HTERT RPE-1 (cell line): ENCODE measurements around the gene FDX2.
"Not testable (repeated sequence)": the region's sequence is repeated elsewhere in the genome, so short reads cannot be mapped to it uniquely, and the experiment has no call there.

Experiments
- in situ Hi-C: fragments of 300-500 bp; cut with MboI; formaldehyde crosslinking; loops from 4 replicates; pipeline ENCODE4 v1.14.3; 2020; ENCODE audit warnings: low sequenced_read_pairs

Gene FDX2

DNA sequence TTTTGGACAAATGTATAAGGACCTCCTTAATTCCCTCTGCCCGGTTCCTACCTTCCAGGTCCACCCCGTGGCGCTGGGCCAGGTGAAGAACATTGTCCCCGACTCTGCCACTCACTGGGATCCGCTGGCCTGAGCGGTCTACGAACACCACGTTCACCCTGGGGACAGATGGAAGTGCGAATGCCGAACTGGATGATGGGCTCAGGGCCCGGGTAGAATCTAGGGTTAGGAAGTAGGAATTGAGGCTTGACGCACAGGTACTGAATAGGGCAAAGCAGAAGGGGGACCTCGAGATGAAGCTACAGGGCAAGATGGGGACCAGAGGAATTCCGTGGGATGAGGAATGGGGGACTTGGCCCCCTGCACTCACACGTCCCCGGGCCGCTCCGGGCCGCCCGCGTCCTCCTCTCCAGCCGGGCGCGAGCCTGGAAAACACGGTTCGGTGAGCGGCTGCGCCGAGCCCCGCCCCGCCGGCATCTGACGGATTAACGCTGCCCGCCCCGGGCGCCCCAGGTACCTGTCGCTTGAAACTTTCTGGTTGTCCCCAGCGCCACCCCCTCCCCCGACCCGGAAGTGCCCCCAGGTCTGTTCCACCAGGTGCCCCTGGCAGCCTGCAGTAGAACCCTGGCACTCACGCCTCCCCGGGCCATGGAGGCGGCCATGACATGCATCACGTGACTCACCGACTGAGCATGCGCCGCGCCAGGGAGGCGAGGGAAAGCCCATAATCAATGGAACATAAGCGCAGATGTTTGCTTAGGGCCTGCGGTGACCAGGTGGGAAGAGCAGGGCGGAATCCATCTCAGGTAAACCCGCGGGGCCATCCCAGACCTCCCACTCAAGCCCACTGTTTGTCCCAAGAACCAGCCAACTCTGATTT, at the start of gene FDX2:
TSS of gene FDX2 (minus strand) at position 681 of the 880 bp plus-strand sequence. CDS start at position 662, 19 bp downstream.
- in situ Hi-C loops: no loop called here

GRCh38 chr19:10365518-10365917, 49.7 kb upstream of the FDX2 start:
- in situ Hi-C loops: no loop called here

DNA sequence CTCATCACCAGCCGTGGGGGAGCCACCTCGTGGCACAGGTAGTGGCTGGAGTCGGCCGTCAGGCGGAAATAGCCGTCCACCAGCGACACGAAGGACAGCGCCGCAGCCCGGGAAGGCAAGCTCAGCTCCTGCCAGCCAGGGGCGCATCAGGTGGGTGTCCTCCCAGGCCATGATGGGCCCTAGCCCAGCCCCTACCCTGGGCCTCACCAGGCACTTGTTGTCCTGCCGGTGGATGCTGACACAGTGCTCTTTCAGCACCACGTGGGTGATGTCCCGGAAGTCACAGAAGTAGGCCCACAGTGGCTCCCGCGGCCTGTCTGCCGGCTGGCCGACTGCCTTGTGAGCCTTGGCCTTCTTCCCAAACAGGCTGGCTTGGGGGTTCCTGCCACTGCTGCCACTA, 48.8 kb upstream of the FDX2 start:
- in situ Hi-C loops: no loop called here

- in situ Hi-C loops: no loop called here
These were observed 48.0 kb upstream of the FDX2 start for GRCh38 chr19:10363789-10364281.

GRCh38 chr19:10362259-10362658, 46.4 kb upstream of the FDX2 start:
- in situ Hi-C loops: no loop called here

GRCh38 chr19:10361569-10362011, 45.8 kb upstream of the FDX2 start:
- in situ Hi-C loops: no loop called here

DNA sequence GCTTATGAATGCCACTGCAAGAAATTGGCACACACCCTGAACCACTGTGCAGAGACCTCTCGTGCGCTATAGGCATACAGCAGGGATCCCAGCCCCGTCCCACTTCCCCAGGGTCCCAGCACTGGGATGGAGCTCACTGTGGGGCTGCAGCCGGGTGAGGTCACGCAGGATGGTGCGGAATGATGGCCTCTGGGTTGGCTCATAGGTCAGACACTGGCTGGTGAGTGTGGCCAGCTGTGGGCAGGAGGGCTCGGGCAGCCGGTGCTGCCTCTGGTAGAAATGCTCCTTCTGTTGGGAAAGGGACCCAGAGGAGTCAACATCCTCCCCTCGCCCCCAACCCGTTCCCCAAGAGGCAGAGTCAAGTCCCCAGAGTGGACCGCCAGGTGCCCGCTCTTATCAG, 40.6 kb upstream of the FDX2 start:
- in situ Hi-C loops: no loop called here

DNA sequence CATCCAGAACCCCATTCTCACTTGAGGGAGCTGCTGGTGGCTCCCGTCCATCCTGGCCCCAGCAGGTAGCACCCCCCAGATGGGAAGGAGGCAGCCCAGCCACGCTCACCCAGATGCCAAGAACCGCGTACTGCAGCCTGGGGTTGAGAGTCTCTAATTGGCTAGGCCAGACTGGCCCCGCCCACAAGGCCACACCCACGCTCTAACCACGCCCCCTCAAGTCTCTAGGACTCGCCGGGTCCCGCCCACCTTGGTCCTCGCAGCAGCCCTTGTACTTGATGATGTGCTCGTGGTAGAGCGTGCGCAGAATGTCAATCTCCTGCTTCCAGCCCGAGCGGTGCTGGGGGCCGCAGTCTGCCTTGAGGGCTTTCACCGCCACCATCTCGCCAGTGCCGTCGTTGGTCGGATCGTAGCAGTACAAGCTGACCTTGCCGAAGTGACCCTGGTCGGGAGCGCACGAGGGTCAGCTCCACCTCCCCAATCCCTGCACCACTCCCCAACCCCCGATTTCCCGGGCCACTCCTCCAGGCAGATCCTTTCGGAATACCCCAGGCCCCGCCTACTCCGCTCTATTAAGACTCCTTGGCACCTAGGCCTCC, 38.1 kb upstream of the FDX2 start:
- in situ Hi-C loops: no loop called here

DNA sequence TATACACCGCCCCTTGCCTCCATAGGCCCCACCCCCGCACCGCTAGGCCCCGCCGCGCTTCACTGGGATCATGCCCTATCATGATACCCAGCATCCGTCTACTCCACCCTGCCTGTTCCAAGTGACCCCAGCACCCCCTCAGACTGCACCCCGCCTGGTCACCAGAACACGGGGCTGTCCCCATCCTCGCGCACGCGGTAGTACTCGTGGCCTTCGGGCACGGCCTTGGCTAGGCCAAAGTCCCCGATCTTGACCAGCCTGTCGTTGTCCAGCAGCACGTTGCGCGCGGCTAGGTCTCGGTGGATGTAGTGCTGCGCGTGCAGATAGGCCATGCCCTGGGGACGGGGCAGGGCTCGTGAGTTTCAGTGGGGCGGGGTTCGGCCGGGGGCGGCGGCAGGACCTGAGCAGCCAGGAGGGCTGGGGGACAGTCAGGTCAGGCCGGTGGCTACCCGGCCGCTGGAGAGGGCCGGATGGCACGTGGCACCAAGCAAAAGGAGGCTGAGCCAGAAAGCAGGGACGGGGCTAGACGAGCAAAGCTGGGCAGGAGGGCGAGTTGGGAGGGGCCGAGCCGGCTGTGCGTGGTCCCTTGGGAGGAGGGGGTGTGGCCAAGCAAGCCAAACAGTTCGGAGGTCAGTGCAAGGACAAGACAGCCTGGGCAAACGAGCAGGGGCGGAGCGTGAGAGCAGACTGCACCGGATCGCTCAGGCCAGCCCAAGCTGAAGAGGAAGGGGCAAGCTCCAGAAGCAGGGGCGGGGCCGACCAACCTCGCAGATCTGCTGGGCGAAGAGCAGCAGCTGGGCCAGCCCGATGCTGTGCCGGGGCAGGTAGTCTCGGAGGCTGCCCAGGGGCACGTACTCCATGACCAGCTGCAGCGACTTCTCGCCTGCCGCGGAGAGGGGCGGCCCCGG, 37.2 kb upstream of the FDX2 start:
- in situ Hi-C loops: no loop called here

DNA sequence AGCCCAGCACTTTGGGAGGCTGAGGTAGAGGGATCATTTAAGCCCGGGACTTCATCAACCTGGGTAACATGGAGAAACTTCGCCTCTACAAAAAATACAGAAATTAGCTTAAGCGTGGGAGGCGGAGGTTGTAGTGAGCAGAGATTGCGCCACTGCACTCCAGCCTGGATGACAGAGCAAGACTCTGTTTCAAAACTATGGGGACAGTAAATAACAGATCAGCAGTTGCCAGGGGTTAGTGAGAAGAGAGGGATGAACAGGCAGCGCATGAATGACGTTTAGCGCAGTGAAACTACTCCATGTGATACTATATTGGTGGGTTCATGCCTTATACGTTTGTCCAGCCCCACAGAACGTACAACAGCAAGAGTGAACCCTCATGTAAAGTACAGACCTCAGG, 30.7 kb upstream of the FDX2 start:
- in situ Hi-C loops: no loop called here

GRCh38 chr19:10344780-10345179, 29.0 kb upstream of the FDX2 start:
- in situ Hi-C loops: no loop called here

DNA sequence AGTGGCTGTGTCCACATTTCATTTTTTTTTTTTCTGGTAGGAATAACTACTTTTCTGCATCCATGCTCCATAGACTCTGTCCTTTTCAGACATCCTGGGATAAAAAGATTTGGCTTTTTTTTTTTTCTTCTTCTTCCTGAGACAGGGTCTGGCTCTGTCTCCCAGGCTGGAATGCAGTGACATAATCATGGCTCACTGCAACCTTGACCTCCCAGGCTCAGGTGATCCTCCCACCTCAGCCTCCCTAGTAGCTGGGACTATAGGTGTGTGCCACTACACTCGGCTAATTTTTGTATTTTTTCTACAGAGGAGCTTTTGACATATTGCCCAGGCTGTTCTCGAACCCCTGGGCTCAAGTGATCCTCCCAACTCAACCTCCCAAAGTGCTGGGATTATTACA, 27.7 kb upstream of the FDX2 start:
- in situ Hi-C loops: no loop called here

- in situ Hi-C loops: no loop called here
These were observed 24.2 kb upstream of the FDX2 start for GRCh38 chr19:10339977-10340376.

DNA sequence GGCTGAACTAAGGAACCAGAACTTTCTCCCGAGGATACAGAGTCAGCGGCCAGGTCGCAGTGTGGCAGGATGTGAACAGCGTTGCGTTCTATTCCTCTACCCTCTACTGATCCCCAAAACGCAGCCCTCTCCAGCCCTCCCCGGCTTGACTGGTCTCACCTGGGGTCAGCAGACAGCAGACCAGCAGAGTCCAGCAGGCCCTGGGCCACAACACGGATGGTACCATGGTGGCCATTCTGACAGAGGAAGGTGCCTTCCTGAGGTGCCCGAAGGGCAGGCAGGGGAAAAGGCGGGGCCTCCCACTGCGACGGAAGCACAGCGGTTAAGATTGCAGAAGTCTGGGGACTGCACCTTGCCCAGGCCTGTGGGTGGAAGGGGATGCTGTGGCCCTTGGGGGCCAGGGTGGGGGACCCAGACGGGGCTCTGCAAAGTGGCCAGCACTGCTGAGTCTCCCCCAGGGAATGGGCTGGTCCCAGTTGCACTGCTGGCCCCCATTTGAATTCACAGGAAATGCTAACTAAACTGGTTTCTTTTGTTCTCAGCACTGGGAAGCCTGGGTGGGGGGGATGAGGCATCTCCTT, 23.7 kb upstream of the FDX2 start, which contains the start of gene ICAM3:
TSS of gene ICAM3 (minus strand) at position 245 of the 581 bp plus-strand sequence. CDS start at position 235, 10 bp downstream.
- in situ Hi-C loops: no loop called here

DNA sequence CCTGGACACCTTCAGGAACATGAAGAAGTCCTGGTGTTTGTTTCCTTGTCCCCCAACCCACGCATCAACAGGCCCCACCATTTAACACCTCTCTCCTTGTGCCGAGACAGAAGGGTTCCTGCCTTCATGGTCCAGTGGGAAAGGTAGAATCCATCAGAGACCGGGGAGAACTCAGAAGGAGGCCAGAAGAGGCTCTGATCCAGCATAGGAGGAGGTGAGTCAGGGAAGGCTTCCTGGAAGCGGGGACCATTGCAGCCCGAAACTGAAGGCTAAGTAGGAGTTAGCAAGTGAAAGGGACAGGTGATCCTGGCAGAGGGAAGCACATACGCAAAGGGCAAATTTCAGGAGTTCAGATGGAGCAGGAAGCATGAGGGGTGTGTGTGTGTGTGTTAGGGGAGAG, 23.1 kb upstream of the FDX2 start:
- in situ Hi-C loops: no loop called here

GRCh38 chr19:10336725-10337124, 20.9 kb upstream of the FDX2 start:
- in situ Hi-C loops: not testable (repeated sequence)

- in situ Hi-C loops: no loop called here
These were observed 19.7 kb upstream of the FDX2 start for GRCh38 chr19:10335352-10335985.

DNA sequence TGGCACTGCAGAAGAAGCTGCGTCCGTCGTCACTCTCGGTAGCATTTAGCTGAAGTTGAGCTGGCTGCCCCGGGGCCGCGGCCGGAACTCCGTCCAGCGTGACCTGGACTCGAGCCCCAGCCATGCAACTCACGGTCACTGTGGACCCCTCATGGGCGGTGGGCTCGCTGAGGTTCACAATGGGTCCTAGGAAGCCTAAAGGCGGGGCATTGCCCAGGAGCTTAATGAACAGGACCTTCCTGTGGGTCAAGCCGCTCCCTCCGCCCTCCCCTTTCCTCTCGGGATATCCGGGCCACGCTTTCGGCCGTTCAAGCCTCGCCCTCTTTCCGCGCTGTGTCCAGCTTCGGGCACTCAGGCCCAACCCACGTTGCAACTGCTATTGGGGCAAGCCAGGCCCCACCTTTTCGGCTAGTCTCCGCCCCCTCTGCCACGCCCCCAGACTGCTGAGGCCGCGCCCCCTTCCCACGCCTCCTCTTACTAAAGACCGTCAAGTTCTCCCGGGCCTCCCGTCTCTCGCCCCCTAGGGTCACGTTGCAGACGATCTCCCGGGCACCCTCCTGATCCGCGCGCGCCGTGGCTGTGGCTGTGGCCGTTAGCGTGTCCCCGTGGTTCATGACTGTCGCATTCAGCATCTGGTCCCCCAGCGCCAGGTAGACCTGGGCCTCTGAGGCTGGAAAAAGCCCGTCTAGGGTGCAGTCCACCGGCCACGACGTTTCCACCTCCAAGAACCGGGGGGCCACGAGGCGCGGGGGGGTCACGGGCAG, 19.0 kb upstream of the FDX2 start:
- in situ Hi-C loops: no loop called here
